H1 (cell line): ENCODE data around the gene IRF3. TPM values are rescaled to one million over a fixed set of nuclear protein-coding genes. Genes with fewer than 3 reads are reported as not detected.
A peak's percentile ranks its signal among the peaks of the same experiment; 100 is the strongest.

Experiments
- CTCF ChIA-PET: fragments of 300-600 bp; sonication (Branson Sonifier 250); formaldehyde crosslinking; loops from one replicate; lab custom pipeline; 2021; ENCODE audit not compliant: partially characterized antibody; lab: Charles Lee
- POLR2A ChIA-PET: fragments of 300-600 bp; sonication (Branson Sonifier 250); formaldehyde crosslinking; loops from one replicate; lab custom pipeline; 2021; ENCODE audit warnings: inconsistent platforms; ENCODE audit not compliant: partially characterized antibody; lab: Charles Lee
- DNase-seq, 2 experiments: peaks; one replicate each; pipeline versions ENCODE4 v3.0.0 to v3.0.0-alpha.2; 2010 to 2022; ENCODE audit warnings: low spot score in 2 of 2, low read depth in 1 of 2, mixed read lengths in 1 of 2
- FAIRE-seq: peaks from 2 replicates; lab custom pipeline; 2011; peaks lifted over from hg19 to GRCh38; lab: Jason Lieb, UNC
- H2AFZ ChIP-seq: 2 replicates; pipeline ENCODE4 v1.8.1; 2012; ENCODE audit warnings: low read length, inconsistent platforms
- H2AK5ac ChIP-seq: 2 replicates; pipeline ENCODE4 v1.6.1; 2013; ENCODE audit warnings: low read depth, low read length
- H2BK120ac ChIP-seq: replicated peaks from 2 replicates; pipeline ENCODE3; 2013; ENCODE audit warnings: low read depth, low read length, inconsistent platforms
- H2BK12ac ChIP-seq: 2 replicates; pipeline ENCODE4 v1.6.1; 2013; ENCODE audit warnings: low read depth, low read length
- H2BK15ac ChIP-seq: 2 replicates; pipeline ENCODE4 v1.6.1; 2013; ENCODE audit warnings: low read length
- H2BK20ac ChIP-seq: 2 replicates; pipeline ENCODE4 v1.6.1; 2013; ENCODE audit warnings: low read length
- H2BK5ac ChIP-seq: 2 replicates; pipeline ENCODE4 v1.6.1; 2013; ENCODE audit warnings: low read depth, low read length
- H3K14ac ChIP-seq: 2 replicates; pipeline ENCODE4 v1.6.1; 2013; ENCODE audit warnings: inconsistent platforms; ENCODE audit not compliant: insufficient read length
- H3K18ac ChIP-seq: 2 replicates; pipeline ENCODE4 v1.6.1; 2013; ENCODE audit warnings: low read length; ENCODE audit errors: extremely low read depth
- H3K23ac ChIP-seq: 2 replicates; pipeline ENCODE4 v1.6.1; 2013; ENCODE audit warnings: inconsistent platforms; ENCODE audit not compliant: insufficient read length
- H3K23me2 ChIP-seq: 2 replicates; pipeline ENCODE4 v1.6.1; 2013; ENCODE audit warnings: low read depth, low read length
- H3K27ac ChIP-seq: 2 replicates; pipeline ENCODE4 v1.6.1; 2011; ENCODE audit warnings: low read depth, low read length, inconsistent platforms
- H3K27me3 ChIP-seq, 4 experiments: replicated peaks in 1 of 4; 1 replicate in 1 of 4; 2 replicates in 3 of 4; pipeline versions ENCODE4 v1.6.1 to v1.8.1; 2011 to 2013; ENCODE audit warnings: low read length in 3 of 4, mild to moderate bottlenecking in 3 of 4, inconsistent platforms in 2 of 4, mixed read lengths in 2 of 4, moderate library complexity in 1 of 4; ENCODE audit not compliant: control insufficient read depth in 3 of 4, insufficient read depth in 3 of 4; ENCODE audit errors: extremely low read depth in 1 of 4
- H3K36me3 ChIP-seq, 4 experiments: 2 replicates each; pipeline versions ENCODE4 v1.6.1 to v1.8.1; 2011 to 2013; ENCODE audit warnings: mild to moderate bottlenecking in 4 of 4, low read length in 3 of 4, moderate library complexity in 2 of 4, control low read depth in 1 of 4, inconsistent platforms in 1 of 4; ENCODE audit not compliant: insufficient read depth in 4 of 4, control insufficient read depth in 2 of 4
- H3K4ac ChIP-seq: replicated peaks from 2 replicates; pipeline ENCODE3; 2013; ENCODE audit warnings: low read length, low read depth, mixed read lengths, inconsistent platforms; ENCODE audit not compliant: insufficient read length
- H3K4me1 ChIP-seq, 4 experiments: replicated peaks in 1 of 4; 1 replicate in 1 of 4; 2 replicates in 3 of 4; pipeline versions ENCODE4 v1.6.1 to v1.8.1; 2011 to 2013; ENCODE audit warnings: low read length in 3 of 4, inconsistent platforms in 2 of 4, mixed read lengths in 1 of 4; ENCODE audit not compliant: insufficient read depth in 4 of 4, control insufficient read depth in 3 of 4
- H3K4me2 ChIP-seq, 2 experiments: 2 replicates each; pipeline versions ENCODE4 v1.6.1 to v1.8.1; 2011 to 2013; ENCODE audit warnings: low read depth in 2 of 2, low read length in 2 of 2, control low read depth in 1 of 2, inconsistent platforms in 1 of 2, mild to moderate bottlenecking in 1 of 2; ENCODE audit not compliant: insufficient read depth in 1 of 2
- H3K4me3 ChIP-seq, 4 experiments: fragments of 200-600, 300-600 bp in 1 of 4; sonication (generic), shearing (Covaris generic), sonication (Bioruptor Twin) in 1 of 4; 2 replicates each; pipeline versions ENCODE4 v1.5.1 to v1.8.1; 2011 to 2016; ENCODE audit warnings: low read length in 4 of 4, low read depth in 3 of 4, control low read depth in 2 of 4, inconsistent platforms in 2 of 4, mild to moderate bottlenecking in 2 of 4, mixed read lengths in 1 of 4, moderate library complexity in 1 of 4; ENCODE audit not compliant: insufficient read depth in 2 of 4; ENCODE audit errors: extremely low read depth in 1 of 4
- H3K56ac ChIP-seq: replicated peaks from 2 replicates; pipeline ENCODE3; 2013; ENCODE audit warnings: low read depth, mild to moderate bottlenecking, mixed read lengths, low read length, inconsistent platforms; ENCODE audit not compliant: insufficient read length
- H3K79me1 ChIP-seq: 2 replicates; pipeline ENCODE4 v1.6.1; 2013; ENCODE audit warnings: low read depth, low read length, control low read depth
- H3K79me2 ChIP-seq, 2 experiments: 2 replicates each; pipeline versions ENCODE4 v1.6.1 to v1.8.1; 2012 to 2013; ENCODE audit warnings: low read length in 2 of 2, mild to moderate bottlenecking in 2 of 2, inconsistent platforms in 1 of 2; ENCODE audit not compliant: insufficient read depth in 2 of 2, control insufficient read depth in 1 of 2
- H3K9ac ChIP-seq, 4 experiments: replicated peaks in 1 of 4; 1 replicate in 1 of 4; 2 replicates in 3 of 4; pipeline versions ENCODE4 v1.6.1 to v1.8.1; 2011 to 2013; ENCODE audit warnings: low read depth in 3 of 4, low read length in 3 of 4, control low read depth in 2 of 4, mild to moderate bottlenecking in 2 of 4, moderate library complexity in 2 of 4, inconsistent platforms in 1 of 4; ENCODE audit errors: extremely low read depth in 1 of 4
- H3K9me3 ChIP-seq, 2 experiments: 2 replicates each; pipeline versions ENCODE4 v1.6.1 to v1.8.1; 2012 to 2013; ENCODE audit warnings: mild to moderate bottlenecking in 2 of 2, moderate library complexity in 2 of 2, control low read depth in 1 of 2, inconsistent platforms in 1 of 2, low read depth in 1 of 2, low read length in 1 of 2, mixed read lengths in 1 of 2; ENCODE audit not compliant: insufficient read depth in 2 of 2
- H4K20me1 ChIP-seq, 2 experiments: replicated peaks in 1 of 2; 2 replicates each; pipeline versions ENCODE3 to v1.8.1; 2011 to 2013; ENCODE audit warnings: inconsistent platforms in 2 of 2, low read length in 2 of 2, mild to moderate bottlenecking in 1 of 2; ENCODE audit not compliant: insufficient read depth in 2 of 2, control insufficient read depth in 1 of 2
- H4K5ac ChIP-seq: 2 replicates; pipeline ENCODE4 v1.6.1; 2013; ENCODE audit warnings: low read length, low read depth, mixed read lengths, inconsistent platforms; ENCODE audit not compliant: insufficient read length
- H4K8ac ChIP-seq: 2 replicates; pipeline ENCODE4 v1.8.0; 2013; ENCODE audit warnings: mild to moderate bottlenecking, moderate library complexity, low read length, inconsistent platforms; ENCODE audit not compliant: insufficient read depth; ENCODE audit errors: extremely low read depth
- H4K91ac ChIP-seq: replicated peaks from 2 replicates; pipeline ENCODE3; 2013; ENCODE audit warnings: low read length, mixed read lengths, inconsistent platforms; ENCODE audit not compliant: insufficient read length
- ATF3 ChIP-seq: IDR thresholded peaks from 2 replicates; pipeline ENCODE4 v1.6.1; 2011; ENCODE audit warnings: low read depth, mild to moderate bottlenecking, low read length; ENCODE audit not compliant: insufficient read depth
- POLR2A ChIP-seq, 2 experiments: IDR thresholded peaks; 1 replicate in 1 of 2; 2 replicates in 1 of 2; pipeline ENCODE4 v1.6.1; 2011; ENCODE audit warnings: low read depth in 2 of 2, low read length in 2 of 2, mild to moderate bottlenecking in 2 of 2; ENCODE audit errors: control extremely low read depth in 1 of 2
- POLR2AphosphoS5 ChIP-seq: IDR thresholded peaks from 2 replicates; pipeline ENCODE4 v1.6.1; 2011; ENCODE audit warnings: low read depth, low read length
- USF2 ChIP-seq: IDR thresholded peaks from 2 replicates; pipeline ENCODE4 v1.6.1; 2011; ENCODE audit warnings: low read length, improper control_type of control experiment
- WGBS, 2 experiments: shearing (Covaris generic) in 1 of 2; methylation state at CpG; one replicate each; pipeline versions ENCODE4 v1.1.6 to v1.1.7; 2013 to 2015; ENCODE audit warnings: low lambda C conversion rate in 2 of 2, mixed read lengths in 2 of 2, inconsistent platforms in 1 of 2, low coverage in 1 of 2, missing lambda C conversion rate in 1 of 2; ENCODE audit not compliant: insufficient replicate concordance in 2 of 2, insufficient coverage in 1 of 2, insufficient read length in 1 of 2; ENCODE audit errors: extremely low coverage in 1 of 2, missing lambda C conversion rate in 1 of 2; 5-methylcytosine and 5-hydroxymethylcytosine counted together
- polyA plus RNA-seq, 7 experiments: library from polyadenylated mRNA; depleted of rRNA in 3 of 7; stranded (reverse) in 5 of 7; unstranded in 2 of 7; fragments of >200 nt in 5 of 7; fragments of 200-250 nt in 2 of 7; gene quantifications; 1 replicate in 5 of 7; 2 replicates in 1 of 7; 4 replicates in 1 of 7; pipeline versions ENCODE4 v1.2.1 to v1.2.3, GENCODE V29; 2011 to 2013; ENCODE audit warnings: missing spikeins in 2 of 7, mixed read lengths in 2 of 7
- total RNA-seq: library from RNA; stranded (reverse); fragmentation: NEBNext Ultra II Directional; extraction: Animal tissue kit (Norgen Biotek cat#: 25700); gene quantifications from 2 replicates; pipeline ENCODE4 v1.2.1, GENCODE V29; 2021

The IRF3 gene
- total and polyA plus RNA-seq, 2 of the 8 experiments (the other 6 are each of a cell fraction or from before 2014, with no cell fraction given): 103 to 114 TPM

DNA sequence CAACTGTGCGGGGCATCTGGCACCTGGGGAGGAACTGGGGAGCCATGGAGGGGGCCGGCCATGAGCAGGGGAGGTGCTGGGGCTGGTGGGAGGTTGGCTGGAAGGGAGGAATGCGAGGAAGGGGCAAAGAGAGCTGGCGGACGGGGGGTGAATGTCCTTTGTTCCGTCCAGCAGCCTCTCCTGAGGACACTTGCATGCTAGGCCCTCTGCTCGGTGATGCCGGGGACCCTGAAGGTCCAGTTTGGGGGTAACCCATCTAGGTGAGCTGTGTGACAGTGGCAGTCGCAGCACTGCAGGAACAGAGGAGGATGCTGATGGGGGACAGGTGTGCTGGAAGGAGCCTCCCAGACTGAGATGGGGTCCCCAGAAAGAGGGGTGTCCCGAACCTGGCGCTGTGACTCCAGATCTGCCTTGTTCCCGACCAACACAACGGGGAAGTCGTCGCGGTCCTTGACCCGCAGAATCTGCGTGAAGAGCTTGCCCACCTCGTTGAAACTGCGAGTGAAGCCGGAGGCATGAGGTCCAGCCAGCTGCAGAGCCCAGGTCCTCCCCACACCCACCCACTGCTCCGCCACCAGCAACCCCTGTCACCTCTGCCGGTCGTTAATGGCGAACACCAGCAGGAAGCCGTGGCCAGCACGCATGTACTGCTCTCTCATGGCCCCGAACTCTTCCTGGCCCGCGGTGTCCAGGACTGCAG is 29.3 kb downstream of the IRF3 start:
- peak overlapping the region; percentile 29; the same call in 1 of the 2 replicates for H4K8ac ChIP-seq
- peaks cover 5% of the 10 kb centered on the region for H3K23me2 ChIP-seq
- no peak overlapping the region for H3K4me3 ChIP-seq
- CTCF ChIA-PET: interaction anchor here (0.9 to 2.3 kb wide), 4 partner anchors 19 to 39 kb away, joined by 3 to 6 read pairs (median 5); no protein-coding TSS in a partner anchor
- no peak overlapping the region for H3K23ac ChIP-seq
- H2BK15ac ChIP-seq: 0 out of 2 replicates have a peak overlapping the region, but pooled peaks have one; percentile 16
- no peaks in the 10 kb centered on the region for H3K36me3 ChIP-seq
- H4K5ac ChIP-seq: no peak overlapping the region
- no peak overlapping the region for H3K9ac ChIP-seq
- peak overlapping the region; percentile 50; the same call in 1 of the 2 replicates for H2BK12ac ChIP-seq
- no peak overlapping the region for H2AFZ ChIP-seq
- no peak overlapping the region for H3K56ac ChIP-seq
- H3K18ac ChIP-seq: no peak overlapping the region
- no peaks in the 10 kb centered on the region for H3K9me3 ChIP-seq
- H3K4ac ChIP-seq: no peak overlapping the region
- H3K79me1 ChIP-seq: no peaks in the 10 kb centered on the region
- H3K27ac ChIP-seq: no peak overlapping the region
- H3K4me2 ChIP-seq: no peak overlapping the region
- no peak overlapping the region for H2BK120ac ChIP-seq
- DNase-seq (no peak), FAIRE-seq (no peak)
- WGBS, 2 experiments: 86% methylated on average over 24 of the region's 30 CpGs; no CpG with 5 or more reads in 1 of the 2 experiments
- TF ChIP-seq POLR2AphosphoS5 (peak; percentile 66), USF2 (no peak), ATF3 (no peak), POLR2A (IDR thresholded peaks at IDR 0.05; ENCODE audit: control extremely low read depth in 1 of 2, low read depth in 2 of 2, low read length in 2 of 2) (peak in 1 of 2 experiments; percentile 65; a peak in 2 of 3 replicates)
- no peak overlapping the region for H4K91ac ChIP-seq
- H2BK5ac ChIP-seq: no peak overlapping the region
- POLR2A ChIA-PET: interaction anchor here (0.5 to 50.7 kb wide), 9 partner anchors 9 to 122 kb away, joined by 3 to 840 read pairs (median 7); partner anchors contain the start of genes ADM5, PRMT1 and PRR12
- no peaks in the 10 kb centered on the region for H3K79me2 ChIP-seq
- 0 out of 2 replicates have a peak overlapping the region, but pooled peaks have one; percentile 65 for H2AK5ac ChIP-seq
- H3K27me3 ChIP-seq: no peaks in the 10 kb centered on the region
- peaks cover 0 to 2% of the 10 kb centered on the region in 2 experiments for H4K20me1 ChIP-seq
- no peak overlapping the region for H3K14ac ChIP-seq
- H3K4me1 ChIP-seq: peaks cover 0 to 23% (median 10%) of the 10 kb centered on the region in 4 experiments; a peak in 6 of 7 replicates
- H2BK20ac ChIP-seq: peak overlapping the region; percentile 18; the same call in 1 of the 2 replicates
